Lung (tissue), 12 donors: ENCODE measurements around the gene ING4. TPM values are rescaled to one million over a fixed set of nuclear protein-coding genes. Genes with fewer than 3 reads are reported as not detected.

Source experiments
- ATAC-seq: fragments of 200-7000 bp; cut with Tn5 transposase; one replicate; pipeline ENCODE4 v1.9.1; 2020; ENCODE audit warnings: moderate number of reproducible peaks; ENCODE audit not compliant: insufficient read depth, low FRiP score
- DNase-seq, 3 donors: peaks; one replicate each; pipeline ENCODE4 v3.0.0-alpha.2; 2013 to 2017
- H3K27ac ChIP-seq, 2 donors: one replicate each; pipeline ENCODE4 v1.5.1; 2013; ENCODE audit warnings: mild to moderate bottlenecking in 2 of 2, moderate library complexity in 2 of 2, control low read depth in 1 of 2, inconsistent platforms in 1 of 2, low read depth in 1 of 2, low read length in 1 of 2
- H3K27me3 ChIP-seq, 3 donors: one replicate each; pipeline ENCODE4 v1.5.1; 2013; ENCODE audit warnings: low read length in 2 of 3; ENCODE audit not compliant: control insufficient read depth in 3 of 3, insufficient read depth in 3 of 3
- H3K36me3 ChIP-seq, 4 donors: one replicate each; pipeline ENCODE4 v1.5.1; 2013; ENCODE audit warnings: low read length in 4 of 4, mild to moderate bottlenecking in 1 of 4, moderate library complexity in 1 of 4; ENCODE audit not compliant: control insufficient read depth in 4 of 4, insufficient read depth in 4 of 4
- H3K4me1 ChIP-seq, 5 donors: one replicate each; pipeline ENCODE4 v1.5.1; 2013; ENCODE audit warnings: low read length in 5 of 5, mild to moderate bottlenecking in 2 of 5, moderate library complexity in 1 of 5; ENCODE audit not compliant: control insufficient read depth in 5 of 5, insufficient read depth in 5 of 5
- H3K4me3 ChIP-seq: one replicate; pipeline ENCODE4 v1.5.1; 2013; ENCODE audit warnings: mild to moderate bottlenecking, control low read depth, moderate library complexity
- H3K9ac ChIP-seq, 2 donors: one replicate each; pipeline ENCODE4 v1.5.1; 2013; ENCODE audit warnings: low read length in 2 of 2, control low read depth in 1 of 2; ENCODE audit not compliant: insufficient read depth in 1 of 2
- H3K9me3 ChIP-seq, 4 donors: one replicate each; pipeline ENCODE4 v1.5.1; 2013; ENCODE audit warnings: low read length in 3 of 4, mild to moderate bottlenecking in 1 of 4, moderate library complexity in 1 of 4; ENCODE audit not compliant: control insufficient read depth in 4 of 4, insufficient read depth in 3 of 4
- CTCF ChIP-seq: IDR thresholded peaks from 2 replicates; pipeline ENCODE4 v1.5.1; 2012; ENCODE audit warnings: mild to moderate bottlenecking; ENCODE audit errors: control extremely low read depth, extremely low read depth
- WGBS, 2 donors: extraction: QIAGEN DNeasy Blood & Tissue Kit; methylation state at CpG; one replicate each; pipeline ENCODE4 v1.1.7; 2013; 5-methylcytosine and 5-hydroxymethylcytosine counted together
- polyA plus RNA-seq, 2 donors: library from polyadenylated mRNA; stranded (reverse); fragments of 200-250 nt; gene quantifications; one replicate each; pipeline ENCODE4 v1.2.1, GENCODE V29; 2013
- total RNA-seq, 2 donors: library from RNA; depleted of rRNA in 1 of 2; stranded (reverse); fragments of >200 nt in 1 of 2; gene quantifications; one replicate each; pipeline ENCODE4 v1.2.1, GENCODE V29; 2014 to 2021
- donor health status: control.
- donor health status: control.
- donor health status: Bipolar disorder and iron deficiency.
- donor health status: healthy.
- donor health status: DM: yes; HTN: yes; CAD: no.

Gene ING4
- total and polyA plus RNA-seq, 4 donors, result 20.3 to 74.3 (median 27.0) TPM

GRCh38 chr12:6640497-6640896 lies 22.4 kb downstream of the ING4 start:
- peaks cover 0 to 3% (median 0%) of the 10 kb centered on the region in 4 donors for H3K9me3 ChIP-seq
- no peak for TF ChIP-seq CTCF
- no peaks in the 10 kb centered on the region for H3K36me3 ChIP-seq
- peaks cover 0 to 7% (median 0%) of the 10 kb centered on the region in 5 donors for H3K4me1 ChIP-seq
- H3K27me3 ChIP-seq, result no peaks in the 10 kb centered on the region
- H3K4me3 ChIP-seq, result no peak overlapping the region
- no peak overlapping the region for H3K9ac ChIP-seq
- DNase-seq (no peak), ATAC-seq (no peak)
- H3K27ac ChIP-seq, result no peak overlapping the region
- 88 to 89% methylated on average over 4 of the region's 4 CpGs for WGBS, 2 donors

- Histone ChIP-seq H3K9ac (no peak overlapping the region), H3K4me3 (no peak overlapping the region), H3K4me1 (peaks cover 0 to 3% (median 0%) of the 10 kb centered on the region in 5 donors), H3K9me3 (peaks cover 0 to 2% (median 0%) of the 10 kb centered on the region in 4 donors), H3K27ac (no peak overlapping the region), H3K36me3 (no peaks in the 10 kb centered on the region), H3K27me3 (no peaks in the 10 kb centered on the region)
- WGBS, 2 donors, result 71 to 73% methylated on average over 11 of the region's 11 CpGs
- DNase-seq (no peak), ATAC-seq (no peak)
- TF ChIP-seq CTCF, result no peak
Measured at GRCh38 chr12:6639151-6639801, 23.6 kb downstream of the ING4 start.

- H3K4me1 ChIP-seq, result peaks cover 0 to 3% (median 0%) of the 10 kb centered on the region in 5 donors
- no peak for TF ChIP-seq CTCF
- WGBS, 2 donors, result 60 to 74% methylated on average over 9 of the region's 9 CpGs
- DNase-seq (no peak), ATAC-seq (no peak)
- H3K9ac ChIP-seq, result no peak overlapping the region
- H3K27me3 ChIP-seq, result no peaks in the 10 kb centered on the region
- H3K36me3 ChIP-seq, result no peaks in the 10 kb centered on the region
- H3K4me3 ChIP-seq, result no peak overlapping the region
- no peaks in the 10 kb centered on the region for H3K9me3 ChIP-seq
- no peak overlapping the region for H3K27ac ChIP-seq
Measured at GRCh38 chr12:6638305-6638704, 24.6 kb downstream of the ING4 start.
